ENCODE data around the gene WWOX. TPM values are rescaled to one million over a fixed set of nuclear protein-coding genes. Genes with fewer than 3 reads are reported as not detected.

WWOX gene
- total RNA-seq, 1 donor from 2014 or later = 28.2 TPM

DNA sequence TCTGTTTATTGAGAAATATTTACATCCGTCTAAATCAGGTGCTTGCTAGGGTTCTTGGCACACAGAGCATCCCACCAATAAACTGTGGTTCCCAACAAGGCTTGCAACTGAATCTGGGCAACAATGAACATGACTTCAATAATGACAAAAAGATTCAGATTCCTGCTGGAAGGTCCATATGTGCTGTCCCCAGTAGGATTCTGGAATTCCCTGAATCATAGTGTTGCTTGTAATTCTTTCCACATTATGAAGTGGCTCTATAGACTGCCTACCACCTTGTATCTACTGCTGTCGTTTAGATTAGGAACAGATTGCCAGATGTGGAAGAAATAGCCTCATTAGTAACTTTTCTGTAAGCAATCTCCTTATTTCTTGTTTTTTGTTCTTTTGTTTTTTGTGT lies 265.9 kb downstream of the WWOX start:
- Mint-ChIP-seq H3K27me3 (peaks cover 6% of the 10 kb centered on the region), H3K27ac (no peak overlapping the region), H3K4me1 (ENCODE audit: unreplicated experiment) (peaks cover 18% of the 10 kb centered on the region), H3K9me3 (peaks cover 3% of the 10 kb centered on the region), H3K36me3 (peaks cover 6% of the 10 kb centered on the region), H3K4me3 (no peak overlapping the region)
- TF ChIP-seq, protein P1, sequence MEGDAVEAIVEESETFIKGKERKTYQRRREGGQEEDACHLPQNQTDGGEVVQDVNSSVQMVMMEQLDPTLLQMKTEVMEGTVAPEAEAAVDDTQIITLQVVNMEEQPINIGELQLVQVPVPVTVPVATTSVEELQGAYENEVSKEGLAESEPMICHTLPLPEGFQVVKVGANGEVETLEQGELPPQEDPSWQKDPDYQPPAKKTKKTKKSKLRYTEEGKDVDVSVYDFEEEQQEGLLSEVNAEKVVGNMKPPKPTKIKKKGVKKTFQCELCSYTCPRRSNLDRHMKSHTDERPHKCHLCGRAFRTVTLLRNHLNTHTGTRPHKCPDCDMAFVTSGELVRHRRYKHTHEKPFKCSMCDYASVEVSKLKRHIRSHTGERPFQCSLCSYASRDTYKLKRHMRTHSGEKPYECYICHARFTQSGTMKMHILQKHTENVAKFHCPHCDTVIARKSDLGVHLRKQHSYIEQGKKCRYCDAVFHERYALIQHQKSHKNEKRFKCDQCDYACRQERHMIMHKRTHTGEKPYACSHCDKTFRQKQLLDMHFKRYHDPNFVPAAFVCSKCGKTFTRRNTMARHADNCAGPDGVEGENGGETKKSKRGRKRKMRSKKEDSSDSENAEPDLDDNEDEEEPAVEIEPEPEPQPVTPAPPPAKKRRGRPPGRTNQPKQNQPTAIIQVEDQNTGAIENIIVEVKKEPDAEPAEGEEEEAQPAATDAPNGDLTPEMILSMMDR (conservative IDR thresholded peaks at IDR 0.05) = no peak
- no peak for DNase-seq (ENCODE audit: extremely low spot score, unreplicated experiment)

DNA sequence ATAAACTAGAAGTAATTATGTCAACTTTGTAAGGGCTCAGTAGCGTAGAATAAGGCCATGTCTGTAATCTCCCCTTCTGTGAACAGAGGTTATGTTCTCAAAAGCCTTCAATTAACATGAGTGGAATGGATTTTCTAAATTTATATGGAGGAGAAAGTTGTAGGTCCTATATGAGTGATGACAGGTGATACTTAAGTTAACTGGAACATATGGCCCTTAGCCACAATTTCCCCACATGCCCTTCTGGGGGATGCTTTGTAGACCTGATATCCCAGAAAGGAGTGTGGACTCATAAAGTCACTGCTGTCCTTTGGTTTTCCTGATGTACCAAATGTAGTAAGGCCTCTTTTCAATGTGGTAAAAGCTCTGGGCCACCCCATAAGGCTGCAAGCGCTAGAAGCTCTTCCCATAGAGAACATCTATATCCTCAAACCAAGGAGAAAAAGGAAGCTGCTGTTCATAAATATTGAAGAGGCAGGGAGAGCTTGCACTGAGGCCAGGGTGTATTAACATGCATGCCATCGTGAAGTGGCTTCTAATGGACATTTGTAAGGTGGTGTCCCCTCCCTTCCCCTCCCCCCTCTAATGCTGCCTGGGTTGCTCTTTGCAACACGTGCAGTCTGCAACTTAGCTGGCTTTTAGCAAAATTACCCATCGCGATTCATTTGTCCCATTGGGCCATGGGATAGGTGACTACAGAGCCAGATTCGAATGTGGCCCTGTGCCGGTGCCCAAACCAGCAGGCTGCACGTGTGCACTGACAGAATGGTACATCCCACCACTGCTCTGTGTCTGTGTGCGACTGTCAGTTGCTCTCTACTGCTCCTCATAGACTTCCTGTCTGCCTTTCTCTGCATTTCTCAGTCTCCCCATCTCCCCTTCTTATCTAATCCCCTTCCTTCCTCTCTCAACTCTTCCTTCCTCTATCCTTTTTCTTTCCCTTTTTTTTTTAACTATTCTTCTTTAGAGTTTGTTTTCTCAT lies 269.0 kb downstream of the WWOX start:
- Mint-ChIP-seq H3K36me3 (peaks cover 6% of the 10 kb centered on the region), H3K9me3 (peaks cover 3% of the 10 kb centered on the region), H3K27ac (no peak overlapping the region), H3K4me1 (ENCODE audit: unreplicated experiment) (peaks cover 23% of the 10 kb centered on the region), H3K27me3 (peaks cover 2% of the 10 kb centered on the region), H3K4me3 (no peak overlapping the region)
- TF ChIP-seq, protein P1 (conservative IDR thresholded peaks at IDR 0.05) = no peak
- DNase-seq (ENCODE audit: extremely low spot score, unreplicated experiment) = no peak

DNA sequence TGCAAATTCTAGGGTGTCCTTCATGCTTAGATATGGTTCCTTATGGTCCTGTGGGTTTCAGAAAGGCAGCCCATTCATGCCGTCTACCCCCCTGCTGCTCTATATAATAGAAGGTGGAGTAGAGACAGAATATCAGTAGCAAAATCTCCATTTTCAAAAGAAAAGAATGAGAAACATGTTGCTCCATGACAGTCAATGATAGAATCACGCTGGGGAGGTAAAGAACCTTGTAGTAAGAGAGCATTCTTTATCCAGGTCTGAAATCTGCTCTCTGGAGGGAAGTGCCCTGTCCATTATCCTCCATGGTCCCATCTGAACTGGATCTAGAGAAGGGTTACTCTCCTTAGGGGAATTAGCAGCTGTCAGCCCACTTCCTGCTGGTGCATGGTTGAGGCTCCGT lies 272.8 kb downstream of the WWOX start:
- TF ChIP-seq, protein P1 (conservative IDR thresholded peaks at IDR 0.05) = no peak

DNA sequence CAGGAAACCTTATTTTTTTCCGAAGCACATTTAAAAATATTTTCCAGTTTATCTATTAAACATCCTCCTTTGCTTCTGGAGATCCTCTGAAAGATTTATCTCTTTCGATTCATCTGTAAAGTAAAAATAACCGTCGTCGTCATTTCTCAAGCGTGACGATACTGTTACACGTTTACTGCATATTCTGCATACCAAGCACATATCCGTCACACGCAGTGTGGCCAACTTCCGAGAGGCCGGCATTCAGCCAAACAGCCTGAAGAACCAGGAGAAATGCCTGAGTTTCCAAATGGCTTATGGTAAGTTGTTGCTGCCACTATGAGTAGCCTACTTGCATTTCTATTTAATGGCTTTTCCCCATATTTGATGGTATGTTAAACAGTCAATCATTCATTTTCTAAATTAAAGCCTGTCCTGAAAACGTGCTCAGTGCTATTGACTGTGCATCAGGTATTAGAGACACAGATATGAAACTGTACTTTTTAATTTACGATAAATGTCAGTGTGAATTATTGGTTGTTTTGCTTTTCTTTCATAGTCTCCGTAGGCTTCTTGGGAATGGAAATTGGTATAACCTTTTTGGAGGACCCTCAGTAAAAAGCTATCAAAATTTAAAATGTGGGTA lies 275.7 kb downstream of the WWOX start:
- Mint-ChIP-seq H3K36me3 (peaks cover 1% of the 10 kb centered on the region), H3K9me3 (peaks cover 1% of the 10 kb centered on the region), H3K4me1 (ENCODE audit: unreplicated experiment) (peaks cover 11% of the 10 kb centered on the region), H3K4me3 (no peak overlapping the region), H3K27me3 (no peaks in the 10 kb centered on the region), H3K27ac (no peak overlapping the region)
- TF ChIP-seq, protein P1 (conservative IDR thresholded peaks at IDR 0.05) = no peak
- DNase-seq (ENCODE audit: extremely low spot score, unreplicated experiment) = no peak

More for the DNA sequence above, 272.8 kb downstream of the WWOX start:
- Mint-ChIP-seq H3K9me3 (peaks cover 3% of the 10 kb centered on the region), H3K27me3 (no peaks in the 10 kb centered on the region), H3K4me1 (ENCODE audit: unreplicated experiment) (peaks cover 11% of the 10 kb centered on the region), H3K4me3 (no peak overlapping the region), H3K36me3 (peaks cover 6% of the 10 kb centered on the region), H3K27ac (no peak overlapping the region)
- DNase-seq (ENCODE audit: extremely low spot score, unreplicated experiment) = no peak

DNA sequence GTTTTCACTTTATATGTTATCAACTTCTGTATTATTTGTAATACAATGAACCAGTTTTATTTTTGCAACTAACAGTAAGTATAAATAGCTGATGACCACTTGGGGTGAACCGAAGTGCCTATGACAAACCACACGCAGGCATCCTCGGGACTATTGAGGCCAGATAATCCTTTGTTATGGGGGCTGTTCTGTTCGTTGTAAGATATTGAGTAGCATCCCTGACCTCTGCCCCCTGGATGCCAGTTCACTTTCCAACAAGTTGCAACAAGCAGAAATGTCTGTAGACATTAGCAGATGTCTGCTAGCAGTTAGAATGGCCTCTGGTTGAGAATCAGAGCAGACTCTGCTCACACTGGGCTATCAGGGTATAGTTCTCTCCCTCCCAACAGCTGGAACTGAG lies 277.0 kb downstream of the WWOX start:
- H3K27ac Mint-ChIP-seq = no peak overlapping the region
- no peaks in the 10 kb centered on the region for H3K9me3 Mint-ChIP-seq
- no peak for DNase-seq (ENCODE audit: extremely low spot score, unreplicated experiment)
- TF ChIP-seq, protein P1 (conservative IDR thresholded peaks at IDR 0.05) = no peak
- no peak overlapping the region for H3K4me3 Mint-ChIP-seq
- H3K27me3 Mint-ChIP-seq = no peaks in the 10 kb centered on the region
- peaks cover 11% of the 10 kb centered on the region for H3K4me1 Mint-ChIP-seq (ENCODE audit: unreplicated experiment)
- H3K36me3 Mint-ChIP-seq = no peaks in the 10 kb centered on the region
